CD4-positive, alpha-beta T cell treated with Interferon gamma for 1 hour (primary cell): ENCODE measurements around the gene DFFA.
"Not testable (repeated sequence)": the region's sequence is repeated elsewhere in the genome, so short reads cannot be mapped to it uniquely, and the experiment has no call there.

Source experiments
- DNase-seq: peaks from one replicate; pipeline ENCODE4 v3.0.0-alpha.2; 2020

Gene DFFA

GRCh38 chr1:10504249-10504648 is 31.9 kb upstream of the DFFA start:
- DNase-seq: no peak

- DNase-seq: no peak
These were observed 29.9 kb upstream of the DFFA start for GRCh38 chr1:10502206-10502605.

GRCh38 chr1:10498231-10498630 is 25.9 kb upstream of the DFFA start:
- DNase-seq: no peak

GRCh38 chr1:10497109-10497508 is 24.8 kb upstream of the DFFA start:
- peak; percentile 37 for DNase-seq

- DNase-seq: peak; percentile 49
These were observed 23.6 kb upstream of the DFFA start for GRCh38 chr1:10495952-10496351.

GRCh38 chr1:10495475-10495817 is 23.1 kb upstream of the DFFA start:
- no peak for DNase-seq

- DNase-seq: peak; percentile 67
These were observed 22.6 kb upstream of the DFFA start for GRCh38 chr1:10494754-10495474.

GRCh38 chr1:10494418-10494753 is 22.1 kb upstream of the DFFA start:
- no peak for DNase-seq

GRCh38 chr1:10490286-10490970 is 18.1 kb upstream of the DFFA start:
- no peak for DNase-seq

GRCh38 chr1:10489291-10490055 is 17.1 kb upstream of the DFFA start:
- no peak for DNase-seq

- DNase-seq: no peak
These were observed 12.2 kb upstream of the DFFA start for GRCh38 chr1:10484521-10484920.

GRCh38 chr1:10480614-10481013 is 8.3 kb upstream of the DFFA start:
- DNase-seq: no peak

- DNase-seq: no peak
These were observed 7.0 kb upstream of the DFFA start for GRCh38 chr1:10479296-10479695.

- no peak for DNase-seq
These were observed 3.2 kb upstream of the DFFA start for GRCh38 chr1:10475510-10475909.

- DNase-seq: peak; percentile 79
These were observed 2.5 kb upstream of the DFFA start, which contains the start of gene PEX14 for GRCh38 chr1:10474613-10475507. Gene PEX14 (plus strand): TSS chr1:10474950. CDS start chr1:10474967, 17 bp downstream.

- not testable (repeated sequence) for DNase-seq
These were observed 1.9 kb upstream of the DFFA start for GRCh38 chr1:10474309-10474612.

- no peak for DNase-seq
These were observed 926 bp upstream of the DFFA start for GRCh38 chr1:10473145-10473765.

GRCh38 chr1:10471411-10472219 is 714 bp downstream of the DFFA start:
- no peak for DNase-seq

- DNase-seq: no peak
These were observed 2.3 kb downstream of the DFFA start for GRCh38 chr1:10470043-10470442.

GRCh38 chr1:10467078-10467477 is 5.3 kb downstream of the DFFA start:
- DNase-seq: no peak

GRCh38 chr1:10459184-10459583 is 13.1 kb downstream of the DFFA start:
- DNase-seq: no peak

- no peak for DNase-seq
These were observed 14.5 kb downstream of the DFFA start for GRCh38 chr1:10457875-10458274.
